Stomach (tissue), 4 donors: ENCODE results near the gene RNF220.

Source experiments
- CTCF ChIP-seq, 7 experiments: fragments of 450-650 bp in 4 of 7; fragments of 200-600 bp in 3 of 7; sonication (generic) in 3 of 7; IDR thresholded peaks; one replicate each; pipeline ENCODE4 v1.5.1; 2016 to 2019; ENCODE audit warnings: antibody characterized with exemption in 7 of 7, control low read depth in 2 of 7, mild to moderate bottlenecking in 1 of 7
- POLR2AphosphoS5 ChIP-seq, 3 donors: sonication (generic); formaldehyde crosslinking; IDR thresholded peaks; one replicate each; pipeline ENCODE4 v1.6.1; 2016; ENCODE audit warnings: antibody characterized with exemption in 3 of 3

DNA sequence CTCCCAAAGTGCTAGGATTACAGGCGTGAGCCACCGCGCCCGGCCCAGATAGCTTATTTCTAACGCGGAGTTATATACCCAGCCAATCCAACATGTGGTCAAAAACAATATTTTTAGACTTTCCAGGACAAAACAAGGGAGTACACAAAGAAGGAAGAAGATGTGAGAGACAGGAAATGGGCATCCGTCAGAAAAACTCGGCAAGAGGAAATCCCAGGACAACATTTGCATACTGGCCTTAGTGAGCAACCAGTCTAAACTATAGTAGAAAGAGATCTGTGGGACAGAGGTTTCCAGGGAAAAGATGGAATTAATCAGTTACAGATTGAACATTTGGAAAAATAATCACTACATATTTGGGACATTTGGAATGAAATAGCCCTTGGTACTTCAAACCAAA lies 280.8 kb downstream of the RNF220 start:
- TF ChIP-seq POLR2AphosphoS5 (IDR thresholded peaks at IDR 0.05) (no peak), CTCF (IDR thresholded peaks at IDR 0.05) (no peak)
